ENCODE measurements around the gene KRTAP10-4. TPM values are rescaled to one million over a fixed set of nuclear protein-coding genes. Genes with fewer than 3 reads are reported as not detected.

Gene KRTAP10-4
- total and polyA plus RNA-seq, 2 experiments from 2014 or later = not detected

DNA sequence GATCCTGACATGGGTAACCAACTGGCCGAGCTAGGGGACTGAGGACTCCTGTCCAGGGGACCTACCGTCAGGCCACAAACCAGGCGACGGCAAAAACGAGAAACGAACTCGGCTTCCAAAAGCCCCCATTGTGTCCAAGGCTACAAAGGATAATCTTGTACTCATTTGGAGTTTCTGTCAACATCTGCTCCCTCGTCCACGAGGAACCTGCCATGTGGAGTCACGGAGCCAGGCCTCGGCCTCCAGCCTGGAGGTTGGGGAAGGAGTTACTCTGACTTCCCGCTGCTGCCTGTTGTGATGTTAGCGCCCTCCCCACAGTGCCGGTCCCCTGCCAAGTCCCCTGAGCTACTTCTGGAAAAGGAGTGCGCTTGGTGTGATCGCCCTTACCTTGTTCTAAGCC is 40.8 kb upstream of the KRTAP10-4 start:
- H3K36me3 Mint-ChIP-seq (ENCODE audit: low read depth) = no peaks in the 10 kb centered on the region
- no peaks in the 10 kb centered on the region for H3K4me1 ChIP-seq (ENCODE audit: insufficient read depth)
- DNase-seq (ENCODE audit: low spot score) = no peak
- H3K9me3 Mint-ChIP-seq = peaks cover 4% of the 10 kb centered on the region; the same call in 1 of the 3 replicates
- ATAC-seq = no peak; the same call in 2 of the 3 replicates
- H2AFZ ChIP-seq = no peak overlapping the region
- H3K27me3 ChIP-seq (ENCODE audit: insufficient read depth) = no peaks in the 10 kb centered on the region
- H3K27ac ChIP-seq (ENCODE audit: low read depth) = no peak overlapping the region
- no peaks in the 10 kb centered on the region for H3K36me3 ChIP-seq (ENCODE audit: insufficient read depth)
- H3K4me1 Mint-ChIP-seq = peaks cover 3% of the 10 kb centered on the region; the same call in 2 of the 3 replicates
- H3K4me3 Mint-ChIP-seq = no peak overlapping the region
- no peak overlapping the region for H3K4me3 ChIP-seq
- no peaks in the 10 kb centered on the region for H3K9me2 ChIP-seq (ENCODE audit: insufficient read depth)
- TF ChIP-seq EZH2phosphoT487 (IDR thresholded peaks at IDR 0.05; ENCODE audit: unreplicated experiment) (no peak), ZNF331 (CRISPR knock-in tag; IDR thresholded peaks at IDR 0.05; ENCODE audit: low read depth) (no peak), ZNF114 (CRISPR knock-in tag; IDR thresholded peaks at IDR 0.05) (no peak), REST (IDR thresholded peaks at IDR 0.05; ENCODE audit: unreplicated experiment) (no peak), STAT1 (IDR thresholded peaks at IDR 0.05; ENCODE audit: unreplicated experiment) (no peak), POLR2AphosphoS5 (IDR thresholded peaks at IDR 0.05; ENCODE audit: low read depth) (no peak), EZH2 (IDR thresholded peaks at IDR 0.05; ENCODE audit: low read depth, unreplicated experiment) (no peak), NANOG (IDR thresholded peaks at IDR 0.05; ENCODE audit: borderline replicate concordance) (no peak), ZNF462 (CRISPR knock-in tag; IDR thresholded peaks at IDR 0.05) (no peak), JUNB (IDR thresholded peaks at IDR 0.05; ENCODE audit: unreplicated experiment) (no peak), CREB1 (CRISPR knock-in tag; IDR thresholded peaks at IDR 0.05; ENCODE audit: low read depth) (no peak)
- TF ChIP-seq, protein P1, sequence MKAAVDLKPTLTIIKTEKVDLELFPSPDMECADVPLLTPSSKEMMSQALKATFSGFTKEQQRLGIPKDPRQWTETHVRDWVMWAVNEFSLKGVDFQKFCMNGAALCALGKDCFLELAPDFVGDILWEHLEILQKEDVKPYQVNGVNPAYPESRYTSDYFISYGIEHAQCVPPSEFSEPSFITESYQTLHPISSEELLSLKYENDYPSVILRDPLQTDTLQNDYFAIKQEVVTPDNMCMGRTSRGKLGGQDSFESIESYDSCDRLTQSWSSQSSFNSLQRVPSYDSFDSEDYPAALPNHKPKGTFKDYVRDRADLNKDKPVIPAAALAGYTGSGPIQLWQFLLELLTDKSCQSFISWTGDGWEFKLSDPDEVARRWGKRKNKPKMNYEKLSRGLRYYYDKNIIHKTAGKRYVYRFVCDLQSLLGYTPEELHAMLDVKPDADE (IDR thresholded peaks at IDR 0.05) = no peak
- TF ChIP-seq, protein P2, sequence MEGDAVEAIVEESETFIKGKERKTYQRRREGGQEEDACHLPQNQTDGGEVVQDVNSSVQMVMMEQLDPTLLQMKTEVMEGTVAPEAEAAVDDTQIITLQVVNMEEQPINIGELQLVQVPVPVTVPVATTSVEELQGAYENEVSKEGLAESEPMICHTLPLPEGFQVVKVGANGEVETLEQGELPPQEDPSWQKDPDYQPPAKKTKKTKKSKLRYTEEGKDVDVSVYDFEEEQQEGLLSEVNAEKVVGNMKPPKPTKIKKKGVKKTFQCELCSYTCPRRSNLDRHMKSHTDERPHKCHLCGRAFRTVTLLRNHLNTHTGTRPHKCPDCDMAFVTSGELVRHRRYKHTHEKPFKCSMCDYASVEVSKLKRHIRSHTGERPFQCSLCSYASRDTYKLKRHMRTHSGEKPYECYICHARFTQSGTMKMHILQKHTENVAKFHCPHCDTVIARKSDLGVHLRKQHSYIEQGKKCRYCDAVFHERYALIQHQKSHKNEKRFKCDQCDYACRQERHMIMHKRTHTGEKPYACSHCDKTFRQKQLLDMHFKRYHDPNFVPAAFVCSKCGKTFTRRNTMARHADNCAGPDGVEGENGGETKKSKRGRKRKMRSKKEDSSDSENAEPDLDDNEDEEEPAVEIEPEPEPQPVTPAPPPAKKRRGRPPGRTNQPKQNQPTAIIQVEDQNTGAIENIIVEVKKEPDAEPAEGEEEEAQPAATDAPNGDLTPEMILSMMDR (conservative IDR thresholded peaks at IDR 0.05; ENCODE audit: low read depth in 2 of 2) = no peak
- H3K27ac Mint-ChIP-seq = no peak overlapping the region
- no peaks in the 10 kb centered on the region for H4K20me1 ChIP-seq (replicated peaks; ENCODE audit: insufficient read depth)
- H3K27me3 Mint-ChIP-seq (ENCODE audit: insufficient read depth, low read depth, poor library complexity) = peaks cover 6% of the 10 kb centered on the region
- no peak overlapping the region for H3K4me2 ChIP-seq
- no peaks in the 10 kb centered on the region for H3K79me2 ChIP-seq (replicated peaks; ENCODE audit: insufficient read depth)
- no peaks in the 10 kb centered on the region for H3F3A ChIP-seq (replicated peaks; ENCODE audit: low read depth)

All from GM23338 (cell line).